IPS-NIHi7 (cell line): ENCODE results near the gene INPP4B.
"Not testable (repeated sequence)": the region's sequence is repeated elsewhere in the genome, so short reads cannot be mapped to it uniquely, and the experiment has no call there.

Experiments used
- DNase-seq: peaks from one replicate; pipeline ENCODE4 v3.0.0; 2012; ENCODE audit warnings: mixed read lengths; ENCODE audit errors: extremely low spot score

The INPP4B gene

GRCh38 chr4:142824368-142824767 is 21.7 kb downstream of the INPP4B start:
- no peak for DNase-seq

DNA sequence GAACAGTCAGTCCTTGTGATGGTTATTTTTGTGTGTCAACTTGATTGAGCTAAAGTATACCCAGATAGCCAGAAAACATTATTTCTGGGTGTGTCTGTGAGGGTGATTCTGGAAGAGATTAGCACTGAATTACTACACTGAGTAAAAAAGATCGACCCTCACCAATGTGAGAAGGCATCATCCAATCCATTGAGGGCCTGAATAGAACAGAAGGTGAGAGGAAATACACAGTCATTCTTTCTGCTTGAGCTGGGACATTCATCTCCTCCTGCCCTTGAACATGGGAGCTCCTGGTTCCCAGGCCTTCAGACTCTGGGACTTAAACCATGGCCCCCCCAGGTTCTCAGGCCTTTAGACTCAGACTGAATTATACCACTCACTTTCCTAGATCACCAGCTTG is 22.3 kb downstream of the INPP4B start:
- DNase-seq: no peak

DNA sequence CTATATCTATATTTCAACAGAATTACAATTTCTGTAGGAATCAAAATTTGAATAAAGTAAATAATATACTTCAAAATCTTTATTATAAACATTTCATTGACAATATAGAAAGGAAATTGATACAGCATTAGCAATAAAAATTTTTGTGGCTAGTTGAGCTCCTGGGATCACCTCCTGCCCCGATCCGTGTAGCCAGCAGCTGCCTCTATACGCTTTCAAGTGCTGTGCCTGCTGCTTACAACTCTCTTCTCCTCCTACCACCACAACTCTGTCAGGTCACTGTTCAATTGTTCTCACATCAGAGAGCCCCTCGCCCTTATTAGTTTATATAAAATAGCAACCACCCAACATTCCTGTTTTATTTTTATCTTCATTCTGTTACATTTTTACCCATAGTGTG is 27.6 kb downstream of the INPP4B start:
- no peak for DNase-seq

GRCh38 chr4:142818031-142818430 is 28.1 kb downstream of the INPP4B start:
- no peak for DNase-seq

DNA sequence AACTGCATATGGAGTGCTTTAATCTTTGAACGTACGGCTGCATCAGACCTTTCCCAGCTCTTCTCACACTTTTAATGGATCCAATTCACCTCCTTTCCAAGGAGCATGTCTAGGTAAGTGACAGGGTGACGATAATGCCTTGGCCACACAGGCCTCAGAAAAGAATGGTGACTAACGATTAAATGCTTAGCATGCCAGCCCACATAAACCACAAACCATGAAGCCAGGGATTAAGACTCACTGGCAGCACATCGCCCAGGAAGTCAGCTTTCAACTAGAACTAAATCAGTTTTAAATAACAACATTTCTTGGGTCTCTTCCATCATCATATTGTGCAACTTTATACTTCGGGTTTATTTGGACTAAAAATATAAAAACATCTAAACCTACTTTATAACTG is 28.7 kb downstream of the INPP4B start:
- no peak for DNase-seq

DNA sequence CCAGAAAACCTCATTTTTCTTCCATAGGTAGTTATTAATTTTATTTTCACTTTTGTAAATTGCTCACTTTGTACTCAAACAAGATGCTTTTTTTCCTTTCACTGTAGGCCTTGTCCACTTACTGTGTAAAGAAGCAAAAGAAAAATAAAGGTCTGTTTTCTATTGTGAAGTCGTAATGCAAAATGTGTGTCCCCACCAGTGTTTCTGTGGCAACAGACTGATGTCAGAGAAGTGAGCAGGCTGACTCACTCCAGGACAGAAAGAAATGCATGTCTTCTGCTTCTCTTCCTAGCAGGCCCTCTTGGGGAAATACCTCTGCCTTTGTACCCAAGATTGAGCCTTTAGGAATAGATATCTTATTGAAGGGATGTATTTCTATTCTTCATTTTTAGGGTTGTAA is 30.3 kb downstream of the INPP4B start:
- DNase-seq: no peak

DNA sequence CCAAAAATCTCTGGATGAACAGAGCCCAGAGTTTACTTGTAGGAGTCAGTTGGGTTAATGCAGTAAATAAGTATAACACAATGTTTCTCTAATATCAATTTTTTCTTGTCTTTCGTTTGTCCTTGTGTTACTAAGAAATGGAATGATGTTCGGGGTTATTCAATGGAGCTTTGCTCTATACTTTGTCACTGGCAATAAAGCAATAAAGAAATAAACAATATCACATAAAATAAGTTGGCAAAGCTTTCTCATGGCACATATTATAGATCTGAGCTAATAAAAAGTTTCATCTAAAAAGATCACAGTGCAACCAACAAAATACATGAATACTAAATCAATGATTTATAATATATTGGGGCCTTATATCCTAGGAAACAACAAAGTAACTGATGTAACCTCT is 32.7 kb downstream of the INPP4B start:
- DNase-seq: no peak

- DNase-seq: no peak
Observed at GRCh38 chr4:142812091-142812490, 34.0 kb downstream of the INPP4B start.

GRCh38 chr4:142811034-142811433 is 35.1 kb downstream of the INPP4B start:
- DNase-seq: no peak

DNA sequence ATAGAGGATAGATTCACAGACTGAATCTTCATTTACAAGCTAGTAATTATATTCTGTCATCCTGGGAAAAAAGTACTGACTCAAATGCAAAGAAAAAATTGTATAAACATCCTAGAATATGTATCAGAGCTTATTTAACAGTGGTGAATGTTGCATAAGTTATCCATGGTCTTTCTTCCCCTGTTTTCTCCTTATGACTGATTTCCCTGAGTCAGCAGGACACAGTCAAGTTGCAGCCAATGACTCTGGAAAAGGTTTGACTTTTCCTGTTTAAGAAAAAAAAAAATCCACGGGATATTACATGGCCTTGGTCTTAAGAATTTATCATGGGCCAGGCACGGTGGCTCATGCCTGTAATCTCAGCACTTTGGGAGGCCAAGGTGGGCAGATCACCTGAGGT is 36.5 kb downstream of the INPP4B start:
- no peak for DNase-seq

GRCh38 chr4:142803879-142804278 is 42.2 kb downstream of the INPP4B start:
- DNase-seq: not testable (repeated sequence)

DNA sequence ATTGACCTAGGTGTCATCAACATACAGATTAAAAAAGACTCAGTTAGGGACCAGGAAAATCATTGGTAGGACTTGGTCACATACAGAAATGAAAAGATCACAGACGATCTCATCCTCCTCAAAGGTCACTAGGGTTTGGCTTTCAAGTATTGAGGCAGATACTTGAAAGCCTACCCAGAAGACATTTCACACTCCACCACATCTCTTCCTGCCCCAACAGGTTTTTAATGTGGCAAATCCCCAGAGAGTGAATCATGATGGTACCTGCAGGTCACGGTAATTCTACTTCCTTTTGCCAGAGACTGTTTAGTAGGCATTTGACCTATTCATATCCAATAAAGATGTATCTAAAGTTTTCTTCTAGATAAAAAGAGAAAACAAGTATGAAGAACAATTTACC is 44.1 kb downstream of the INPP4B start:
- DNase-seq: no peak

DNA sequence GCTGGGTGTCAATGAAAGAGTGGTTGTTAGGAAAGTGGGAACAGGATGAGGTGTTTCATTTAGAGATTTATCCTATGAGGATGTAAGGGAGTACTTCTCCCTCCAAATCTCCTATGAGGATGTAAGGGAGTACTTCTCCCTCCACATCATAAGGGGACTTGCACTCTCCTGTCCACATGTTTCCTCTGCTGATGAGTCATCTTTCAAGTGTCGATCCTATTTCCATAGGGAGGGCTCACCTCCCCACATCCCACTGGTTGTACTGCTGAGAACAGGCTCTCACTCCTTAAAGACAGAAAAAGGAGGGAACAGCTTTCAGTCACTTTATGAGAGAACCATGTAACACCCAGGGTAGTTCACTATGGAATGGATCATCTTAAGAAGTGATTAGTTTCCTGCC is 65.0 kb downstream of the INPP4B start:
- peak; percentile 10 for DNase-seq

DNA sequence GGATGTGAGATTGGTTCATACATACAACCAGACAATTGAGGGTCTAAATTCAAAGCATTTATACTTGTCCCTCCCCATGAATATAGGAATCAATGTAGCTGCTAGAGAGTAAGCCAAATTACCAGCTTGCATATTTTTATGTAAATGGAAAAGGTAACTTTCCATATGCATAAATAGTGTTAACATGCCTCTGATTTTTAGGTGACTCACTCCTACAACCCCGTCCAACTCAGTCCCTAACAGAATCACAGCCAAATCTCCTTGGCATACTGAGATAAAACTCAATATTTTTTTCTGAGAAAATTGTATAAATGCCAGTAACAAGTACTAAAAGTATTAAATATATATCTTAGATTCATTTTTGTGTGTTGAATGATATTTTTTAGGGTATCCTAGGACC is 67.2 kb downstream of the INPP4B start:
- no peak for DNase-seq

DNA sequence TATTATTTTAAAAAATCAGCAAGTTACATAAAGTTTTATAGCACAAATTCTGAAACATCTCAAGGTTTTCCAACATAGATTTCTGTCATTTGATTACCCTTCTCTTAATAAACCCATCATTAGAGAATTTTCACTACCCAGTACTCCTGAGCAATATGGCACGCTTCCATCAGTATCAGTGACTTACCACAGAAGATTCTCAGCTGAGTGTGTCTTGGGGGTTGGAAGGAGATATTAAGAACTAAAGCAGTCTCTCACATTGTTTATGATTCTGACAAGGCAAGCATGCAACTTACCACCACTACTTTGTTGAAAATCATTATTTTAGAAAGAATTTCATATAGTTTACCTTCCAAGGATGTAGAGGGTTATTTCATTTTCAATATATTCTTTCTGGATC is 67.7 kb downstream of the INPP4B start:
- no peak for DNase-seq

GRCh38 chr4:142777045-142777743 is 68.9 kb downstream of the INPP4B start:
- no peak for DNase-seq

- no peak for DNase-seq
Observed at GRCh38 chr4:142776026-142776425, 70.1 kb downstream of the INPP4B start.

- no peak for DNase-seq
Observed at GRCh38 chr4:142773505-142773904, 72.6 kb downstream of the INPP4B start.

DNA sequence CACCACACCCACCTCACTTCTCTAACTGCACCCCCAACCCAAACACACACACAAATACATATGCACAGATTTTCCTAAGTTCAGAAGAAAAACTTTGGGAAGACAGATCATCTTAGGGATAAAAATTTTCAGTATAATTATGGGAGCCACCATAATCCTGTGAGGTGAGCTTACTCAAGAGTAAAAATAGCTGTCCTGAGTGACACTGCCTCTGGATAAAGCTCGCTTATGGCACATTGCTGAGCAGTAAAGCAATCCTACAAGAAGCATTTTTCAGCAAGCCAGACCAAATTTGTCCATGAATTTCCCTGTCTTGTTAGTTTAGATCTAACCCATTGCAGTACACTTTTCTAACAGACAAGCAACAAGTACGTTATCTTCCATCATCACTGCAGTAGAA is 83.8 kb downstream of the INPP4B start:
- DNase-seq: no peak

DNA sequence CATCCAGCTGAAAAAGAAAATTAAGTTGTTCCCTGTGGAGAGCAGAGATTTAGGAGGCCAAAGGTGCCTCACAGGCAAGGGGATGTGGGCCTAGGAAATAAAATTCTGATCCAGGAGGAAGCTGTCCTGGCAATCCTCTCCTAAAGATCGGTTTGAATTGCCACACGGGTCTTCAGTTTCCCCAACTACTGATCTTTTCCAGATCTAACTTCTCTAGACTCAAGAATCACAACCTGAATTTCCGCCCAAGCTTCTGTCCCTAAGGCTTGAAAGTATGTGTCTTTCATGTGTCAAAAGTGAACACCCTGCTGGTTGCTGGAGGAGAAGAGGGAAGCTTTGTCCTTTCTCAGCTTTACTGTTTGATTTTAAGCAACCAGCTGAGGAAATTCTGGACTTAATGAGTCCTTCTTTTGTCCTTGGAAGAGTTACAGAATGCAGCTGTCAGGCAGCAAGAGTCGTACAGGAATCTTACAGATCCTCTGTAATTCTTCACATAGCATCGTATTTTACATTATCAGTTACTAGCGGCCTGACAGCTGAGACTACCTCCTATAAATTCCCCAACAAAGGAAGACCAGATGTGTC is 93.8 kb downstream of the INPP4B start:
- DNase-seq: no peak

GRCh38 chr4:142743121-142743825 is 102.8 kb downstream of the INPP4B start:
- no peak for DNase-seq

DNA sequence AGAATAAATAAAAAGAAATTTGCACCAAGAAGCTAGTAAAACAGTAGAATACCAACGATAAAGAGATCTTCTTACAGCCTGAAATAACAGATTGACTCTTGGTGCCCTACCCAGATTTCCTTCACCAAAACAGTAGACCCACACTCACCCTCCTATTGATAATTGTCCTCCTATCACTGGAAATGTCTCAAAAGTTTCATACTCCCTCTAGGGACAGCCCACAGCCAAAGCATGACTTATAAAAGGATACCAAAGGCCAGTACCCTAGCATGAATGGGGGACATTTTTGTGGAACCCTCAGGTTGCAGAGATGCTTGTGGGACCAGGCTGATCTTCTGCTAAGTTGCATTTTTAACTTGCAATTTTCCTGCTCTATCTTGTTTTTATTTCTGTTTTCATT is 104.1 kb downstream of the INPP4B start:
- DNase-seq: peak; percentile 21

- no peak for DNase-seq
Observed at GRCh38 chr4:142728233-142728632, 117.9 kb downstream of the INPP4B start.
